ENCODE data around the gene KRT35. TPM values are rescaled to one million over a fixed set of nuclear protein-coding genes. Genes with fewer than 3 reads are reported as not detected.

KRT35 gene
- total and polyA plus RNA-seq, 7 donors, result not detected

DNA sequence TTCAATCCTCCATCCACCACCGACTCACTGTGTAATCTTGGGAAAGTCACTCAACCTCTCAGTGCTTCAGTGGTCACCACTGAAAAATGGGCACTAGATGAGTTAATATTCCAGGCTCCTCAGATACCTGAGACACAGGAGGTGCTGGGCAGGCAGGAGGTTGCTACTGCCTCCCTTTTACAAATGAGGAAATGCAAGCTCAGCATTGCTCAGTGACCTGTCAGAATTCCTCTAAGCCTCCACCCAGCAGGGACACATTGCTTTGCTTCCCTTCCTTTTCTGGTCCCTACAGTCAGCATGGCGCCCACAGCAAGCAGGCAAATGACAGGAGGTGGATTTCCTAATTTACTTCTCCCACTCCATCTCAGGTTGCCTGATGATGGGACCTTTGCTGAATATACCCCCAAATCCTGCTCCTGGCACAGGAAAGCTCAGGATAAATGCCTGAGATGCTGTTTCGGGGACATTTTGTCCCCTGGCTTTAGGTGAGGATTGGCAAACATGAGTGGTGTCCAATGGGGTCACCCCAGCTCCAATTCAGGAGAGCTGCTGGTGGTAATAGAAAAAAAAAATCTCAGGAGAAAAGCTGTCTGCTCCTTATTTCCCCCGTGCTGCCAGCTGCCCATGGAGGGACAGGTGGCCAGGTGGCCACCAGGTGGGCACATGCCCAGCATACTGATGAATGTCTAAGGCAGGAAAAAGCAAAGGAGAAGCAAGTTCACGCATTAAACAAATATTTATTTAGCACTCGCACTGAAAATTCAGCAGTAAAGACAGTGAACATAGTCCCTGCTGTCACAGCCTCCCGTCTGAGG lies 29.5 kb upstream of the KRT35 start:
- no peak overlapping the region for H3K27ac ChIP-seq
- no peaks in the 10 kb centered on the region for H3K36me3 ChIP-seq
- intact Hi-C loops (cut with DNase I), result no loop called here
- 36 to 69% methylated on average over 7 of the region's 7 CpGs for WGBS, 2 donors
- H3K4me1 ChIP-seq, result no peaks in the 10 kb centered on the region
- no peaks in the 10 kb centered on the region for H3K27me3 ChIP-seq
- DNase-seq, result no peak
- H3K9me3 ChIP-seq, result no peaks in the 10 kb centered on the region
- TF ChIP-seq, protein P1, sequence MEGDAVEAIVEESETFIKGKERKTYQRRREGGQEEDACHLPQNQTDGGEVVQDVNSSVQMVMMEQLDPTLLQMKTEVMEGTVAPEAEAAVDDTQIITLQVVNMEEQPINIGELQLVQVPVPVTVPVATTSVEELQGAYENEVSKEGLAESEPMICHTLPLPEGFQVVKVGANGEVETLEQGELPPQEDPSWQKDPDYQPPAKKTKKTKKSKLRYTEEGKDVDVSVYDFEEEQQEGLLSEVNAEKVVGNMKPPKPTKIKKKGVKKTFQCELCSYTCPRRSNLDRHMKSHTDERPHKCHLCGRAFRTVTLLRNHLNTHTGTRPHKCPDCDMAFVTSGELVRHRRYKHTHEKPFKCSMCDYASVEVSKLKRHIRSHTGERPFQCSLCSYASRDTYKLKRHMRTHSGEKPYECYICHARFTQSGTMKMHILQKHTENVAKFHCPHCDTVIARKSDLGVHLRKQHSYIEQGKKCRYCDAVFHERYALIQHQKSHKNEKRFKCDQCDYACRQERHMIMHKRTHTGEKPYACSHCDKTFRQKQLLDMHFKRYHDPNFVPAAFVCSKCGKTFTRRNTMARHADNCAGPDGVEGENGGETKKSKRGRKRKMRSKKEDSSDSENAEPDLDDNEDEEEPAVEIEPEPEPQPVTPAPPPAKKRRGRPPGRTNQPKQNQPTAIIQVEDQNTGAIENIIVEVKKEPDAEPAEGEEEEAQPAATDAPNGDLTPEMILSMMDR (IDR thresholded peaks at IDR 0.05), result no peak
- TF ChIP-seq POLR2AphosphoS5 (IDR thresholded peaks at IDR 0.05) (no peak), POLR2A (IDR thresholded peaks at IDR 0.05) (no peak), EP300 (IDR thresholded peaks at IDR 0.05) (no peak)
- no peak overlapping the region for H3K4me3 ChIP-seq

DNA sequence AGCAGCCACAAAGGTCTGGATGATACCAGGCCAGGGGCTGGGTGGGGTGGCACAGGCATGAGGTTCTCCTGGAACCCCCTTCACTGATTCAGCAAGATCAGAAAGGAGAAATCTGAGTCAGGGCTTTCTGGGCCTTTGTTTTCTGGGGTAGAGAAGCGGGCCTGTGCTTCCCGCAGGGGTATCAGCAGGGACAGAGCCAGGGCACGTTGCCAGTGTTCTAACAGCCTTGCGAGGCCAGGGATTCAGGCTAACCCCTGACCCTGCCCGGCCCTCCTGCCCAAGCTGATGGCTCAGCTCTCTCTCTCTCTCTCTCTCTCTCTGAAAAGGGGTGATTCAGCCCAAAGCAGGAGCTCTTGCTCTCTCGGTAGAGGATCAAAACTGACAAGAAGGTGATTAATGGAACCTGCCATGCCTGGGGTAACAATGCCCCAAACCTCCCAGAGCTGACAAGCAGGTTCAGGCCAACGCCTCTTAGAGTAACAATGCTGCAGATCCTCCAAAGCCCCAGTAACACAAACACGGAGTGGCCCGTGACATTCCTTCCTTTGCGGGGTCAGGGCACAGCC lies 26.4 kb upstream of the KRT35 start:
- no peak for DNase-seq
- H3K36me3 ChIP-seq, result no peaks in the 10 kb centered on the region
- TF ChIP-seq EP300 (IDR thresholded peaks at IDR 0.05), result no peak
- TF ChIP-seq POLR2AphosphoS5 (IDR thresholded peaks at IDR 0.05), result no peak
- TF ChIP-seq, protein P1 (IDR thresholded peaks at IDR 0.05), result no peak
- no peak for TF ChIP-seq POLR2A (IDR thresholded peaks at IDR 0.05)
- no peak overlapping the region for H3K4me3 ChIP-seq
- WGBS, 2 donors, result 67 to 75% methylated on average over 10 of the region's 10 CpGs
- H3K4me1 ChIP-seq, result peaks cover 0 to 16% (median 6%) of the 10 kb centered on the region in 4 donors
- H3K9me3 ChIP-seq, result no peaks in the 10 kb centered on the region
- no peaks in the 10 kb centered on the region for H3K27me3 ChIP-seq
- intact Hi-C loops (cut with DNase I), result no loop called here
- no peak overlapping the region for H3K27ac ChIP-seq

DNA sequence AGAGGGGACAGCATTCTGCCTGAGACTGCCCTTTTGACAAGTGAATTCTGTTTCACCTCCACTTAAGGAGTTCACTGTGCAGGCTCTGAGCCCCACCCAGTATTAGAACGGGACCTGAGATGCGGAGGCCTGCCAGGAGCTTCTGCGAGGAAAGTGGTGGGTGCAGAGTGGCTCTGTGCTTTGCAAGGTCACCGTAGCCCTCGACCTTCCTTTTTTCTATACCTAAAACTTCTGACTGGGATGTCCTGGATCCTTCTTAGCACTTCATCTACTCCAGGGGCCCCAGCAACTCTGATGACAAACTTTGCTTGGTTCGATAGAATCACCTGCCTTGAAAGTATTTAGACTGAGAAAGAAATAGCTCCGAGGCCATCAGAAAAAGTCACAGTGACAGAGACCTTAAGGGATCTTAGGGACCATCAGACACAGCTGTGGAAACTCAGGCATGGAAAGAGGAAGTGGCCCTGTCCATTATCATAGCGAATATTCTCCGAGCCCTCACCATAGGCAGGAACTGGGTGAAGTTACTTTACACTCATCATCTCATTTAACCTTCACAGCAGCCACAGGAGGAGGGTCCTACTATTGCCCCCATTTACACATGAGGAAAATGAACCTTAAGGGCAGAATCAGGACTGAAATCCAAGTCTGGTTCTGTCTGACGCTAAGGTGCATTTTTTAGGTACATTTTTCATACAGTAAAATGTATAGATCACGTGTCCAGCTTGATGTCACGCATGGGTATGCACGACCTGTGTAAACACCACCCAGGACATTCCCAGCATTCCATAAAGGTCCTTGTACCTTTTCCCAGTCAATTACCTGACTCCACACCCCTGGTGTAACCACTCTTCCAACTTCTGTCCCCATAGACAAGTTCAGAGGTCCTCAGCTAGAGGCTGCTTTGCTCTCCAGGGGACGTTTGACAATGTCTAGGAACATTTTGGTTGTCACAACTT lies 25.1 kb upstream of the KRT35 start:
- TF ChIP-seq EP300 (IDR thresholded peaks at IDR 0.05) (no peak), POLR2AphosphoS5 (IDR thresholded peaks at IDR 0.05) (no peak), POLR2A (IDR thresholded peaks at IDR 0.05) (no peak)
- TF ChIP-seq, protein P1 (IDR thresholded peaks at IDR 0.05), result no peak
- H3K4me3 ChIP-seq, result no peak overlapping the region
- H3K4me1 ChIP-seq, result peaks cover 0 to 16% (median 6%) of the 10 kb centered on the region in 4 donors
- intact Hi-C loops (cut with DNase I), result no loop called here
- H3K27ac ChIP-seq, result no peak overlapping the region
- DNase-seq, result no peak
- H3K9me3 ChIP-seq, result no peaks in the 10 kb centered on the region
- 69 to 77% methylated on average over 14 of the region's 14 CpGs for WGBS, 2 donors
- H3K36me3 ChIP-seq, result no peaks in the 10 kb centered on the region
- H3K27me3 ChIP-seq, result no peaks in the 10 kb centered on the region

DNA sequence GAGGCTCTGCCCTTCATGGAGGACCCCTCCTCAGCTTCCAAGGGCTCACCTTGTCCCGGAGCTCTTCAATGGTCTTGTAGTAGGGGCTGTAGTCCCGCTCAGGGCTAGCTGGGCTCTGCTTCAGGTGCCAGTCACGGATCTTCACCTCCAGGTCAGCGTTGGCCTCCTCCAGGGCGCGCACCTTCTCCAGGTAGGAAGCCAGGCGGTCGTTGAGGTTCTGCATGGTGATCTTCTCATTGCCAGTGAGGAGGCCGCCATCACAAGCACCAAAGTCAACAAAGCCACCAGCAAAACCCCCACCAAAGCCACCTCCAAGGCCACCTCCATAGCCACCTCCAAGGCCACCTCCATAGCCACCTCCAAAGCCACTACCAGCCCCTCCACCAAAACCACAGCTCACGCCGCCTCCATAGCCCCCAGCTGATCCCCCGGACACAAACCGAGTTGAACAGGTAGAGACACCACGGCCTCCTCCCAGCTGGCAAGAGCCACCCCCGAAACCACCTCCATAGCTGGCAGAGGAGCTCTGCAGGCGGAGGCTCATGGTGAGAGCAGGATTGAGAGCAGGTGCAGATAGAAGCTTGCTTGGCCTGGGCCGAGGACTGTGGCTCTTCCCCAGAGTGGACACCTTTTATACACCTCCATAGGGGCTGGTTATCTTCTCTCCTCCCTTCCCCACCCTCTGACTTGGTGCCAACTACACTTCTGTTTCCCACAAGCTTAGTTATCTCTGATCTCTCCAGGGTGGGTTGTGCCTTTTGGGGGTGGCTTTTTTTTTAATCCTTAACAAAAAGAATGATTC lies 24.3 kb upstream of the KRT35 start, which contains the start of gene KRT13:
Gene KRT13 (minus strand): TSS at position 606 of the 802 bp plus-strand sequence. CDS start 62 bp downstream, at position 544.
- 86 to 89% methylated on average over 17 of the region's 17 CpGs for WGBS, 2 donors
- no peak within 1 kb of the TSS for H3K27ac ChIP-seq
- no peak for DNase-seq
- peaks cover 0 to 16% (median 6%) of the 10 kb centered on the region in 4 donors for H3K4me1 ChIP-seq
- intact Hi-C loops (cut with DNase I), result no loop called here
- H3K4me3 ChIP-seq, result no peak within 1 kb of the TSS
- TF ChIP-seq POLR2A (IDR thresholded peaks at IDR 0.05), result no peak
- TF ChIP-seq, protein P1 (IDR thresholded peaks at IDR 0.05), result no peak
- TF ChIP-seq EP300 (IDR thresholded peaks at IDR 0.05), result no peak
- no peak for TF ChIP-seq POLR2AphosphoS5 (IDR thresholded peaks at IDR 0.05)
- H3K9me3 ChIP-seq, result no peaks in the 10 kb centered on the region
- H3K36me3 ChIP-seq, result no peaks in the 10 kb centered on the region
- H3K27me3 ChIP-seq, result no peaks in the 10 kb centered on the region
